ENCODE data around the gene ENTPD8. TPM values are rescaled to one million over a fixed set of nuclear protein-coding genes. Genes with fewer than 3 reads are reported as not detected.

Gene ENTPD8
- total RNA-seq, 1 experiment from 2014 or later: not detected

GRCh38 chr9:137428841-137429545, 12.2 kb downstream of the ENTPD8 start:
- Mint-ChIP-seq H3K27ac (ENCODE audit: low read depth, unreplicated experiment) (no peak overlapping the region), H3K4me1 (ENCODE audit: insufficient read depth, unreplicated experiment) (peaks cover 9% of the 10 kb centered on the region), H3K27me3 (ENCODE audit: insufficient read depth, unreplicated experiment) (no peaks in the 10 kb centered on the region), H3K36me3 (ENCODE audit: insufficient read depth, unreplicated experiment) (no peaks in the 10 kb centered on the region), H3K9me3 (ENCODE audit: unreplicated experiment) (no peaks in the 10 kb centered on the region), H3K4me3 (ENCODE audit: unreplicated experiment) (no peak overlapping the region)
- intact Hi-C loops (cut with micrococcal nuclease): no loop called here
- DNase-seq (ENCODE audit: unreplicated experiment): no peak
- no peak for TF ChIP-seq CTCF (IDR thresholded peaks at IDR 0.05; ENCODE audit: unreplicated experiment)
- CTCF ChIA-PET: interaction anchor here (0.6 kb wide), 2 partner anchors 15 to 55 kb away, joined by 3 to 4 read pairs; no protein-coding TSS in a partner anchor
- no TSS peak for BruUV-seq (replicated peaks)
- POLR2A ChIA-PET: interaction anchor here (1.0 to 1.1 kb wide), 2 partner anchors 16 to 17 kb away, joined by 3 to 5 read pairs; no protein-coding TSS in a partner anchor

DNA sequence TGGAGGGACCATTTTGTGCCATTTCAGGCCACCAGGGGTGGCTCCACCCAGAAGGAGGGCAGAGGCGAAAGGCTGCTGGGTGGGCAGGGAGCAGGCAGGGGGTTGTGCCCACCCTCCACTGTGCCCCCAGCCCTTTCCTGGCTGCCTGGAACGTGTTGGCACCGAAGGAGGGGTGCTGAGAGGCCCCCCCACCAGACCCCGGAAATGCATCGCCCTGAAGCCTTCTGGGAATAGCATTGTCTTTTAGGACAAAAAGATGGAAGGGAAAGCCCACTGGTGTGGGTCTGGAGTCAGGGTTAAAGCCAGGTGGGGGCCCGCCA, 12.9 kb downstream of the ENTPD8 start:
- CTCF ChIA-PET: no interaction called here
- intact Hi-C loops (cut with micrococcal nuclease): no loop called here

DNA sequence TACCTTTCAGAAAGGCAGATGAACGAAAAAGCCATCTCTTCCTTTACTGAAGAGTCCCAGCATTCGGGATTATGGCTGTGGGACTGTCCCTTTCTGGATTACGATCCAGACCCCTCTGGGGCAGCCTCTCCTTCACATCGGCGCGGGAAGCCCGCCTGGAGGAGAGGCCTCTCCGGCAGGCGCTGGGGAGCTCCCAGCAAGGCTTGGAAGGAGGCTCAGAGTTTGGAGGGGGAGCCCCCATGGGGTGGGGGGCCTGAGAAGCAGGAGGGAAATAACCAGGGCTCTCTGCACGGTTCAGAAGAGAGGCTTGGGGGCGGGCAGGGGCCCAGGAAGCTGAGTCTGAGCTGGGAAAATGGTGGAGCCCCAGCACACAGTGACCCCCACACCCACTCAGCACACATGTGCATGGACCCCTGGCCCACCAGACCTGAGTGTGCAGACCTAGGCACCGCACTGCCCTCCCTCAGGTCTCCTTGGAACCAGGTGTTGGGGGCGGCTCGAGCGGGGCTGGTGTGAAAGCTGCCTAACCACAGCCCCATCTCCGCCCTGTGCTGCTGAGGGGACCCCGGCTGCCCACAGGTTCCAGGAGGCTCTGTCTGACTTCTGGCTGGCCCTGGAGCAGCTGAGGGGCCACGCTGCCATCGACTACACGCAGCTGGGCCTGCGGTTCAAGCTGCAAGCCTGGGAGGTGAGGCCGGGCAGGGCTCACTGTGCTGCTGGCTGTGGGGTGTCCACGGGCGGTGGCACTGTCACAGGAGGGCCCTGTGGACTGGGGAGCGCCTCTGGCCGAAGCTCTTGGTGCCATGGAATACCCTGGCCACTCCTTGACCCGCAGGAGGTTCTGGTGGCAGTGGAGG, 13.5 kb downstream of the ENTPD8 start:
- ChIA-PET POLR2A (interaction anchor here (0.9 to 1.1 kb wide), 2 partner anchors 15 to 18 kb away, joined by 3 to 5 read pairs; no protein-coding TSS in a partner anchor), CTCF (no interaction called here)
- BruUV-seq (replicated peaks): no TSS peak
- intact Hi-C loops (cut with micrococcal nuclease): no loop called here
- H3K9me3 Mint-ChIP-seq (ENCODE audit: unreplicated experiment): no peaks in the 10 kb centered on the region
- no peak overlapping the region for H3K4me3 Mint-ChIP-seq (ENCODE audit: unreplicated experiment)
- no peaks in the 10 kb centered on the region for H3K36me3 Mint-ChIP-seq (ENCODE audit: insufficient read depth, unreplicated experiment)
- no peak overlapping the region for H3K27ac Mint-ChIP-seq (ENCODE audit: low read depth, unreplicated experiment)
- no peak for DNase-seq (ENCODE audit: unreplicated experiment)
- H3K27me3 Mint-ChIP-seq (ENCODE audit: insufficient read depth, unreplicated experiment): no peaks in the 10 kb centered on the region
- TF ChIP-seq CTCF (IDR thresholded peaks at IDR 0.05; ENCODE audit: unreplicated experiment): no peak
- peaks cover 9% of the 10 kb centered on the region for H3K4me1 Mint-ChIP-seq (ENCODE audit: insufficient read depth, unreplicated experiment)

More for the DNA sequence above, 12.9 kb downstream of the ENTPD8 start:
- no TSS peak for BruUV-seq (replicated peaks)
- Mint-ChIP-seq H3K27ac (ENCODE audit: low read depth, unreplicated experiment) (no peak overlapping the region), H3K36me3 (ENCODE audit: insufficient read depth, unreplicated experiment) (no peaks in the 10 kb centered on the region), H3K4me1 (ENCODE audit: insufficient read depth, unreplicated experiment) (peaks cover 9% of the 10 kb centered on the region), H3K4me3 (ENCODE audit: unreplicated experiment) (no peak overlapping the region), H3K27me3 (ENCODE audit: insufficient read depth, unreplicated experiment) (no peaks in the 10 kb centered on the region), H3K9me3 (ENCODE audit: unreplicated experiment) (no peaks in the 10 kb centered on the region)
- TF ChIP-seq CTCF (IDR thresholded peaks at IDR 0.05; ENCODE audit: unreplicated experiment): no peak
- no peak for DNase-seq (ENCODE audit: unreplicated experiment)
- POLR2A ChIA-PET: interaction anchor here (1.1 kb wide), 1 partner anchor 17 kb away, joined by 5 read pairs; no protein-coding TSS in a partner anchor

GRCh38 chr9:137426018-137426681, 15.0 kb downstream of the ENTPD8 start:
- BruUV-seq (replicated peaks): no TSS peak
- H3K27me3 Mint-ChIP-seq (ENCODE audit: insufficient read depth, unreplicated experiment): no peaks in the 10 kb centered on the region
- POLR2A ChIA-PET: interaction anchor here (1.3 to 4.3 kb wide), 4 partner anchors 10 to 149 kb away, joined by 3 to 62 read pairs (median 10); partner anchors contain the start of genes ENTPD8 and TOR4A
- no peak for DNase-seq (ENCODE audit: unreplicated experiment)
- no peaks in the 10 kb centered on the region for H3K36me3 Mint-ChIP-seq (ENCODE audit: insufficient read depth, unreplicated experiment)
- H3K4me3 Mint-ChIP-seq (ENCODE audit: unreplicated experiment): no peak overlapping the region
- intact Hi-C loops (cut with micrococcal nuclease): no loop called here
- no peaks in the 10 kb centered on the region for H3K9me3 Mint-ChIP-seq (ENCODE audit: unreplicated experiment)
- no peak overlapping the region for H3K27ac Mint-ChIP-seq (ENCODE audit: low read depth, unreplicated experiment)
- H3K4me1 Mint-ChIP-seq (ENCODE audit: insufficient read depth, unreplicated experiment): peaks cover 9% of the 10 kb centered on the region
- CTCF ChIA-PET: interaction anchor here (1.0 kb wide), 1 partner anchor 18 kb away, joined by 5 read pairs; no protein-coding TSS in a partner anchor
- no peak for TF ChIP-seq CTCF (IDR thresholded peaks at IDR 0.05; ENCODE audit: unreplicated experiment)

All from MCF 10A (cell line).